GM12878 (cell line): ENCODE data around the gene PRKCZ. TPM values are rescaled to one million over a fixed set of nuclear protein-coding genes. Genes with fewer than 3 reads are reported as not detected.
A peak's percentile ranks its signal among the peaks of the same experiment; 100 is the strongest.

ENCODE experiments used
- ATAC-seq: fragments of 200-7000 bp; cut with Tn5 transposase; 3 replicates; pipeline ENCODE4 v1.9.1; 2020; ENCODE audit warnings: mild to moderate bottlenecking, moderate library complexity
- BruUV-seq: library from RNA; stranded (reverse); fragments of 400-500 nt; replicated peaks from 2 replicates; lab custom pipeline; 2021; lab: Mats Ljungman, UMichigan
- CTCF ChIA-PET: fragments of 300-600 bp; sonication (Branson Sonifier 250); formaldehyde crosslinking; extraction: SDS; loops from one replicate; lab custom pipeline; 2021; ENCODE audit warnings: inconsistent platforms; lab: Yijun Ruan, JAX
- POLR2A ChIA-PET: fragments of 350-600 bp; formaldehyde crosslinking; extraction: SDS; loops from one replicate; lab custom pipeline; 2021; ENCODE audit warnings: inconsistent platforms; lab: Charles Lee
- RAD21 ChIA-PET: fragments of 300-600 bp; sonication (Branson Sonifier 250); formaldehyde crosslinking; loops from one replicate; lab custom pipeline; 2023; ENCODE audit warnings: antibody characterized with exemption; ENCODE audit not compliant: unreplicated experiment; lab: Charles Lee
- SMC1A ChIA-PET: fragments of 300-600 bp; sonication (Branson Sonifier 250); formaldehyde crosslinking; loops from one replicate; lab custom pipeline; 2023; ENCODE audit not compliant: unreplicated experiment, uncharacterized antibody; lab: Charles Lee
- DNase-seq: peaks from one replicate; pipeline ENCODE4 v3.0.0-alpha.2; 2011; ENCODE audit warnings: low read depth, low spot score
- FAIRE-seq: peaks from 3 replicates; lab custom pipeline; 2011; peaks lifted over from hg19 to GRCh38; lab: Jason Lieb, UNC
- H2AFZ ChIP-seq: 2 replicates; pipeline ENCODE4 v1.6.0; 2011; ENCODE audit warnings: low read depth, low read length, control low read depth; ENCODE audit not compliant: control insufficient read depth
- H3K27ac ChIP-seq: 2 replicates; pipeline ENCODE4 v1.5.1; 2011; ENCODE audit warnings: control low read depth; ENCODE audit not compliant: control insufficient read depth, insufficient read depth
- H3K27me3 ChIP-seq, 2 experiments: replicated peaks in 1 of 2; 2 replicates each; pipeline versions ENCODE4 v1.6.0 to v1.6.1; 2011; ENCODE audit warnings: low read length in 1 of 2; ENCODE audit not compliant: control insufficient read depth in 2 of 2, insufficient read depth in 2 of 2
- H3K36me3 ChIP-seq, 2 experiments: 2 replicates each; pipeline ENCODE4 v1.5.1; 2011; ENCODE audit warnings: low read length in 1 of 2; ENCODE audit not compliant: control insufficient read depth in 2 of 2, insufficient read depth in 2 of 2
- H3K4me1 ChIP-seq: 2 replicates; pipeline ENCODE4 v1.6.1; 2011; ENCODE audit warnings: mild to moderate bottlenecking, low read length, moderate library complexity, mixed read lengths; ENCODE audit not compliant: control insufficient read depth, insufficient read depth
- H3K4me2 ChIP-seq: 2 replicates; pipeline ENCODE4 v1.6.0; 2011; ENCODE audit warnings: control low read depth; ENCODE audit not compliant: control insufficient read depth, insufficient read depth
- H3K4me3 ChIP-seq: fragments of 200-600 bp; sonication (generic); 2 replicates; pipeline ENCODE4 v1.5.1; 2016
- H3K79me2 ChIP-seq: 2 replicates; pipeline ENCODE4 v1.6.0; 2011; ENCODE audit warnings: low read length; ENCODE audit not compliant: control insufficient read depth, insufficient read depth
- H3K9ac ChIP-seq: 2 replicates; pipeline ENCODE4 v1.8.0; 2011; ENCODE audit warnings: low read length, control low read depth, mixed read lengths; ENCODE audit not compliant: control insufficient read depth, insufficient read depth
- H3K9me3 ChIP-seq: replicated peaks from 3 replicates; pipeline ENCODE4 v1.5.1; 2011; ENCODE audit warnings: mild to moderate bottlenecking, low read length; ENCODE audit not compliant: control insufficient read depth, insufficient read depth
- H4K20me1 ChIP-seq: 2 replicates; pipeline ENCODE4 v1.6.0; 2011; ENCODE audit not compliant: control insufficient read depth, insufficient read depth
- CTCF ChIP-seq, 3 experiments: IDR thresholded peaks in 2 of 3; conservative IDR thresholded peaks in 1 of 3; 2 replicates each; pipeline ENCODE4 v1.5.1; 2011; ENCODE audit warnings: low read depth in 3 of 3, low read length in 3 of 3, mild to moderate bottlenecking in 3 of 3, control low read depth in 2 of 3, moderate library complexity in 2 of 3, inconsistent platforms in 1 of 3, mixed read lengths in 1 of 3; ENCODE audit not compliant: control insufficient read depth in 2 of 3, insufficient read depth in 1 of 3; ENCODE audit errors: extremely low read depth in 1 of 3
- E2F8 ChIP-seq: fragments of 450-650 bp; IDR thresholded peaks from 2 replicates; pipeline ENCODE4 v1.6.1; 2018; ENCODE audit warnings: mild to moderate bottlenecking, low read depth, moderate library complexity; ENCODE audit not compliant: partially characterized antibody
- POLR2AphosphoS2 ChIP-seq: IDR thresholded peaks from 2 replicates; pipeline ENCODE4 v1.6.1; 2011; ENCODE audit warnings: low read depth, mild to moderate bottlenecking, low read length, improper control_type of control experiment, moderate library complexity
- TBL1XR1 ChIP-seq: IDR thresholded peaks from 2 replicates; pipeline ENCODE4 v1.6.1; 2012; ENCODE audit warnings: low read depth, low read length, improper control_type of control experiment
- WGBS: methylation state at CpG from one replicate; pipeline ENCODE4 v1.1.6; 2016; ENCODE audit warnings: low lambda C conversion rate; ENCODE audit not compliant: insufficient replicate concordance, insufficient coverage; ENCODE audit errors: missing lambda C conversion rate; 5-methylcytosine and 5-hydroxymethylcytosine counted together
- in situ Hi-C: fragments of 300-500 bp; cut with MboI; formaldehyde crosslinking; loops from 9 replicates; pipeline ENCODE4 v1.14.3; 2018; ENCODE audit warnings: mixed read lengths
- intact Hi-C: fragments of 100-400 bp; cut with micrococcal nuclease; formaldehyde crosslinking; loops from one replicate; pipeline ENCODE4 v1.14.2; 2022; ENCODE audit not compliant: unreplicated experiment
- polyA plus RNA-seq, 11 experiments: library from polyadenylated mRNA; depleted of rRNA in 4 of 11; unstranded in 6 of 11; stranded (reverse) in 5 of 11; fragments of >200 nt; fragmentation: Nextera tagmentation in 4 of 11; fragmentation: Illumina TruSeq in 1 of 11; extraction: Ambion mirVana in 4 of 11; extraction: Trizol in 1 of 11; gene quantifications; 1 replicate in 1 of 11; 2 replicates in 10 of 11; pipeline versions ENCODE4 v1.2.1 to v1.2.3, GENCODE V29; 2011 to 2016; ENCODE audit warnings: inconsistent platforms in 2 of 11, missing spikeins in 2 of 11, low read depth in 1 of 11
- total RNA-seq, 4 experiments: library from RNA; depleted of rRNA in 3 of 4; stranded (reverse); fragments of >200 nt in 3 of 4; fragmentation: Illumina TruSeq in 1 of 4; extraction: Trizol in 1 of 4; gene quantifications; 2 replicates each; pipeline versions ENCODE4 v1.2.1 to v1.2.3, GENCODE V29; 2013 to 2021

Gene PRKCZ
- total and polyA plus RNA-seq, 10 of the 15 experiments (the other 5 are each of a cell fraction or from before 2014, with no cell fraction given): 0.05 to 1.9 (median 0.64) TPM; not detected in 1

- Histone ChIP-seq H3K9me3 (no peaks in the 10 kb centered on the region), H3K27me3 (no peaks in the 10 kb centered on the region), H3K4me3 (peak overlapping the region; percentile 14; the same call in 1 of the 2 replicates), H3K27ac (no peak overlapping the region), H4K20me1 (no peaks in the 10 kb centered on the region), H3K4me1 (peaks cover 5% of the 10 kb centered on the region), H3K79me2 (no peaks in the 10 kb centered on the region), H3K36me3 (no peaks in the 10 kb centered on the region), H2AFZ (peak overlapping the region; percentile 72)
- ATAC-seq (no peak), FAIRE-seq (no peak), DNase-seq (no peak)
- intact Hi-C loops: no loop called here
- BruUV-seq: no TSS peak
- ChIA-PET SMC1A (no interaction called here), CTCF (interaction anchor here (1.4 kb wide), 1 partner anchor 62 kb away, joined by 3 read pairs; the partner anchor contains the start of gene FAAP20)
- in situ Hi-C loops: no loop called here
- WGBS: 30% methylated on average over 40 of the region's 40 CpGs
- TF ChIP-seq CTCF (IDR thresholded peaks at IDR 0.05 in 2 of 3, conservative IDR thresholded peaks at IDR 0.05 in 1 of 3; ENCODE audit: control insufficient read depth in 2 of 3, extremely low read depth in 1 of 3, insufficient read depth in 1 of 3, low read depth in 3 of 3, low read length in 3 of 3) (peak in 1 of 3 experiments; percentile 14; a peak in 1 of 6 replicates), E2F8 (no peak), POLR2AphosphoS2 (no peak), TBL1XR1 (no peak)
- TF ChIP-seq, all 136 proteins: peak for 1
- RAD21 ChIA-PET: no interaction called here
- H3K4me2 ChIP-seq: peak overlapping the region; percentile 89
- POLR2A ChIA-PET: no interaction called here
- H3K9ac ChIP-seq: no peak overlapping the region
Observed at GRCh38 chr1:2132222-2133038, 82.2 kb downstream of the PRKCZ start.
